HG03060 (cell line): Measurements from ENCODE around the gene TRPV6.

Source experiments
- ATAC-seq: cut with Tn5 transposase; IDR thresholded peaks from one replicate; pipeline ENCODE4 v1.9.1; 2021; ENCODE audit warnings: low read depth, moderate number of reproducible peaks; ENCODE audit not compliant: unreplicated experiment

The TRPV6 gene

GRCh38 chr7:142886866-142887265 lies 1.3 kb upstream of the TRPV6 start:
- no peak for ATAC-seq

GRCh38 chr7:142884286-142884640 lies 1.3 kb downstream of the TRPV6 start:
- no peak for ATAC-seq

- no peak for ATAC-seq
Observed at GRCh38 chr7:142883571-142884285, 1.8 kb downstream of the TRPV6 start.

- ATAC-seq = no peak
Observed at GRCh38 chr7:142883145-142883544, 2.4 kb downstream of the TRPV6 start.

- ATAC-seq = no peak
Observed at GRCh38 chr7:142882338-142882678, 3.2 kb downstream of the TRPV6 start.

- no peak for ATAC-seq
Observed at GRCh38 chr7:142881586-142882337, 3.8 kb downstream of the TRPV6 start.

- ATAC-seq = no peak
Observed at GRCh38 chr7:142880876-142881505, 4.6 kb downstream of the TRPV6 start.

- no peak for ATAC-seq
Observed at GRCh38 chr7:142879060-142879459, 6.5 kb downstream of the TRPV6 start.

- ATAC-seq = no peak
Observed at GRCh38 chr7:142878315-142878714, 7.2 kb downstream of the TRPV6 start.

GRCh38 chr7:142876991-142877910 lies 8.3 kb downstream of the TRPV6 start:
- no peak for ATAC-seq

- no peak for ATAC-seq
Observed at GRCh38 chr7:142876236-142876960, 9.1 kb downstream of the TRPV6 start.

- ATAC-seq = no peak
Observed at GRCh38 chr7:142875456-142875855, 10.1 kb downstream of the TRPV6 start.

- no peak for ATAC-seq
Observed at GRCh38 chr7:142874837-142875236, 10.7 kb downstream of the TRPV6 start.

- ATAC-seq = no peak
Observed at GRCh38 chr7:142874409-142874808, 11.1 kb downstream of the TRPV6 start.

- no peak for ATAC-seq
Observed at GRCh38 chr7:142873871-142874270, 11.7 kb downstream of the TRPV6 start.

- no peak for ATAC-seq
Observed at GRCh38 chr7:142873281-142873784, 12.2 kb downstream of the TRPV6 start.

- ATAC-seq = no peak
Observed at GRCh38 chr7:142872106-142872675, 13.4 kb downstream of the TRPV6 start.

GRCh38 chr7:142871260-142872105 lies 14.1 kb downstream of the TRPV6 start:
- ATAC-seq = no peak
